PC-9 (cell line): Measurements from ENCODE around the gene TNF.

Source experiments
- EZH2 ChIP-seq: fragments of 200-600 bp; sonication (generic); IDR thresholded peaks from 2 replicates; pipeline ENCODE4 v1.8.0; 2017; ENCODE audit warnings: antibody characterized with exemption, low read depth
- TF ChIP-seq, protein P1 (sequence below): fragments of 200-600 bp; sonication (generic); conservative IDR thresholded peaks from 2 replicates; pipeline ENCODE4 v1.6.1; 2017; ENCODE audit warnings: mixed run types, antibody characterized with exemption, mild to moderate bottlenecking, moderate library complexity

- TF ChIP-seq, protein P1, sequence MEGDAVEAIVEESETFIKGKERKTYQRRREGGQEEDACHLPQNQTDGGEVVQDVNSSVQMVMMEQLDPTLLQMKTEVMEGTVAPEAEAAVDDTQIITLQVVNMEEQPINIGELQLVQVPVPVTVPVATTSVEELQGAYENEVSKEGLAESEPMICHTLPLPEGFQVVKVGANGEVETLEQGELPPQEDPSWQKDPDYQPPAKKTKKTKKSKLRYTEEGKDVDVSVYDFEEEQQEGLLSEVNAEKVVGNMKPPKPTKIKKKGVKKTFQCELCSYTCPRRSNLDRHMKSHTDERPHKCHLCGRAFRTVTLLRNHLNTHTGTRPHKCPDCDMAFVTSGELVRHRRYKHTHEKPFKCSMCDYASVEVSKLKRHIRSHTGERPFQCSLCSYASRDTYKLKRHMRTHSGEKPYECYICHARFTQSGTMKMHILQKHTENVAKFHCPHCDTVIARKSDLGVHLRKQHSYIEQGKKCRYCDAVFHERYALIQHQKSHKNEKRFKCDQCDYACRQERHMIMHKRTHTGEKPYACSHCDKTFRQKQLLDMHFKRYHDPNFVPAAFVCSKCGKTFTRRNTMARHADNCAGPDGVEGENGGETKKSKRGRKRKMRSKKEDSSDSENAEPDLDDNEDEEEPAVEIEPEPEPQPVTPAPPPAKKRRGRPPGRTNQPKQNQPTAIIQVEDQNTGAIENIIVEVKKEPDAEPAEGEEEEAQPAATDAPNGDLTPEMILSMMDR, result no peak
- no peak for TF ChIP-seq EZH2
Measured at GRCh38 chr6:31569861-31570536, 5.4 kb upstream of the TNF start.
